Esophagus squamous epithelium (tissue), 5 donors: ENCODE data around the gene TMEM198. TPM values are rescaled to one million over a fixed set of nuclear protein-coding genes. Genes with fewer than 3 reads are reported as not detected.

ENCODE experiments used
- DNase-seq: peaks from one replicate; lab custom pipeline; 2025; lab: John Stamatoyannopoulos, UW
- H3K27ac ChIP-seq, 4 donors: fragments of 200-600 bp; sonication (generic); one replicate each; pipeline ENCODE4 v1.5.1; 2016 to 2019; ENCODE audit warnings: mild to moderate bottlenecking in 1 of 4
- H3K27me3 ChIP-seq, 4 donors: fragments of 200-600 bp; sonication (generic); 1 replicate in 3 of 4; 2 replicates in 1 of 4; pipeline versions ENCODE4 v1.5.1 to v1.6.0; 2017 to 2021; ENCODE audit warnings: antibody characterized with exemption in 1 of 4
- H3K36me3 ChIP-seq, 3 donors: fragments of 200-600 bp; sonication (generic); one replicate each; pipeline ENCODE4 v1.5.1; 2016 to 2019
- H3K4me1 ChIP-seq, 3 donors: fragments of 200-600 bp; sonication (generic); one replicate each; pipeline ENCODE4 v1.5.1; 2017 to 2019
- H3K4me3 ChIP-seq, 4 donors: fragments of 200-600 bp; sonication (generic); 1 replicate in 3 of 4; 2 replicates in 1 of 4; pipeline ENCODE4 v1.5.1; 2016 to 2019; ENCODE audit warnings: mild to moderate bottlenecking in 2 of 4, moderate library complexity in 1 of 4
- H3K9me3 ChIP-seq, 3 donors: fragments of 200-600 bp; sonication (generic); one replicate each; pipeline ENCODE4 v1.5.1; 2016 to 2019
- POLR2A ChIP-seq, 4 donors: fragments of 450-650 bp; IDR thresholded peaks; one replicate each; pipeline ENCODE4 v1.6.1; 2017; ENCODE audit warnings: antibody characterized with exemption in 4 of 4, mild to moderate bottlenecking in 4 of 4, moderate library complexity in 3 of 4
- WGBS, 2 donors: methylation state at CpG; one replicate each; pipeline ENCODE4 v1.1.5; 2018; 5-methylcytosine and 5-hydroxymethylcytosine counted together
- intact Hi-C: fragments of 100-400 bp; cut with DNase I; formaldehyde crosslinking; loops from one replicate; pipeline ENCODE4 v1.15.0; 2022
- total RNA-seq, 4 donors: library from RNA; depleted of rRNA; stranded (reverse); fragments of >200 nt; gene quantifications; one replicate each; pipeline ENCODE4 v1.1.0, GENCODE V29; 2016
- TF ChIP-seq, protein P1 (sequence below), 6 experiments: fragments of 450-650 bp in 4 of 6; fragments of 200-600 bp in 2 of 6; sonication (generic) in 2 of 6; IDR thresholded peaks; one replicate each; pipeline ENCODE4 v1.5.1; 2016 to 2019; ENCODE audit warnings: antibody characterized with exemption in 6 of 6, mild to moderate bottlenecking in 4 of 6, moderate library complexity in 4 of 6
- donor health status: DM: yes; HTN: yes; CAD: no.

The TMEM198 gene
- total RNA-seq, 4 donors from 2014 or later = 0.62 to 0.87 (median 0.78) TPM

DNA sequence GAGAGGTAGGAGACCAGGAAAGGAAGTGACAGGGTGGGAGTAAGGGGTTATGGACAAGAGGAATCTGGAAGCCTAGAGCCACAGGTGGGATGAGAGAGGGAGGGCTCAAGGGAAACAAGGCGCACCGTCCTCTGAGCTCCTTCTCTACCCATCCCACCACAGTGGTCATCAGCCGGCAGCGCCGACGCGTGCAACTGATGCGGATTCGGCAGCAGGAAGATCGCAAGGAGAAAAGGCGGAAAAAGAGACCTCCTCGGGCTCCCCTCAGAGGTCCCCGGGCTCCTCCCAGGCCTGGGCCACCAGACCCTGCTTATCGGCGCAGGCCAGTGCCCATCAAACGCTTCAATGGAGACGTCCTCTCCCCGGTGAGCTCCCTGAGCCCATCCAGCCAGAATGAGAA is 5.2 kb downstream of the TMEM198 start:
- H3K27ac ChIP-seq = no peak overlapping the region

DNA sequence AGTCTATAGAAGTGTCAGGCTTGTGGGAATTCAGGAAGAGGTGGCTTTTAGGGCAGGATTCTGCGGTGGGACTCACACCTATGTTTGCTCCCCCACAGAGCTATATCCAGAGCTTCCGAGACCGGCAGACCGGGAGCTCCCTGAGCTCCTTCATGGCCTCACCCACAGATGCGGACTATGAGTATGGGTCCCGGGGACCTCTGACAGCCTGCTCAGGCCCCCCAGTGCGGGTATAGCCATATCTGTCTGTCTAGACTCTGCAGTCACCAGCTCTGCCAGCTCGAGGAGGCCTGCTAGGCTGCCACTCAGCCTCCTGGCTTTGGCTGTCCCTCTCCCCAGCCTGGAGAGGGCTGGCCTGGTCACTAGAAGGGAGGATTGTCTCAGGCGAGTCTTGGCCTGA is 5.8 kb downstream of the TMEM198 start:
- TF ChIP-seq, protein P1, sequence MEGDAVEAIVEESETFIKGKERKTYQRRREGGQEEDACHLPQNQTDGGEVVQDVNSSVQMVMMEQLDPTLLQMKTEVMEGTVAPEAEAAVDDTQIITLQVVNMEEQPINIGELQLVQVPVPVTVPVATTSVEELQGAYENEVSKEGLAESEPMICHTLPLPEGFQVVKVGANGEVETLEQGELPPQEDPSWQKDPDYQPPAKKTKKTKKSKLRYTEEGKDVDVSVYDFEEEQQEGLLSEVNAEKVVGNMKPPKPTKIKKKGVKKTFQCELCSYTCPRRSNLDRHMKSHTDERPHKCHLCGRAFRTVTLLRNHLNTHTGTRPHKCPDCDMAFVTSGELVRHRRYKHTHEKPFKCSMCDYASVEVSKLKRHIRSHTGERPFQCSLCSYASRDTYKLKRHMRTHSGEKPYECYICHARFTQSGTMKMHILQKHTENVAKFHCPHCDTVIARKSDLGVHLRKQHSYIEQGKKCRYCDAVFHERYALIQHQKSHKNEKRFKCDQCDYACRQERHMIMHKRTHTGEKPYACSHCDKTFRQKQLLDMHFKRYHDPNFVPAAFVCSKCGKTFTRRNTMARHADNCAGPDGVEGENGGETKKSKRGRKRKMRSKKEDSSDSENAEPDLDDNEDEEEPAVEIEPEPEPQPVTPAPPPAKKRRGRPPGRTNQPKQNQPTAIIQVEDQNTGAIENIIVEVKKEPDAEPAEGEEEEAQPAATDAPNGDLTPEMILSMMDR (IDR thresholded peaks at IDR 0.05) = no peak
- no peak for TF ChIP-seq POLR2A (IDR thresholded peaks at IDR 0.05)
- Histone ChIP-seq H3K27me3 (peaks cover 0 to 79% (median 3%) of the 10 kb centered on the region in 4 donors), H3K27ac (no peak overlapping the region), H3K9me3 (no peaks in the 10 kb centered on the region), H3K4me1 (peaks cover 18 to 28% (median 18%) of the 10 kb centered on the region in 3 donors), H3K36me3 (no peaks in the 10 kb centered on the region), H3K4me3 (no peak overlapping the region)
- WGBS, 2 donors = 88% methylated on average over 7 of the region's 9 CpGs; no CpG with 5 or more reads in 1 of the 2 donors
- DNase-seq = no peak
- intact Hi-C loops = no loop called here

More for the DNA sequence above, 5.2 kb downstream of the TMEM198 start:
- Histone ChIP-seq H3K9me3 (no peaks in the 10 kb centered on the region), H3K27me3 (peaks cover 0 to 72% (median 3%) of the 10 kb centered on the region in 4 donors), H3K36me3 (no peaks in the 10 kb centered on the region), H3K4me3 (no peak overlapping the region), H3K4me1 (peaks cover 23 to 34% (median 24%) of the 10 kb centered on the region in 3 donors)
- no peak for DNase-seq
- TF ChIP-seq, protein P1 (IDR thresholded peaks at IDR 0.05) = no peak
- no peak for TF ChIP-seq POLR2A (IDR thresholded peaks at IDR 0.05)
- 89 to 93% methylated on average over 18 of the region's 18 CpGs for WGBS, 2 donors
- intact Hi-C loops = no loop called here

DNA sequence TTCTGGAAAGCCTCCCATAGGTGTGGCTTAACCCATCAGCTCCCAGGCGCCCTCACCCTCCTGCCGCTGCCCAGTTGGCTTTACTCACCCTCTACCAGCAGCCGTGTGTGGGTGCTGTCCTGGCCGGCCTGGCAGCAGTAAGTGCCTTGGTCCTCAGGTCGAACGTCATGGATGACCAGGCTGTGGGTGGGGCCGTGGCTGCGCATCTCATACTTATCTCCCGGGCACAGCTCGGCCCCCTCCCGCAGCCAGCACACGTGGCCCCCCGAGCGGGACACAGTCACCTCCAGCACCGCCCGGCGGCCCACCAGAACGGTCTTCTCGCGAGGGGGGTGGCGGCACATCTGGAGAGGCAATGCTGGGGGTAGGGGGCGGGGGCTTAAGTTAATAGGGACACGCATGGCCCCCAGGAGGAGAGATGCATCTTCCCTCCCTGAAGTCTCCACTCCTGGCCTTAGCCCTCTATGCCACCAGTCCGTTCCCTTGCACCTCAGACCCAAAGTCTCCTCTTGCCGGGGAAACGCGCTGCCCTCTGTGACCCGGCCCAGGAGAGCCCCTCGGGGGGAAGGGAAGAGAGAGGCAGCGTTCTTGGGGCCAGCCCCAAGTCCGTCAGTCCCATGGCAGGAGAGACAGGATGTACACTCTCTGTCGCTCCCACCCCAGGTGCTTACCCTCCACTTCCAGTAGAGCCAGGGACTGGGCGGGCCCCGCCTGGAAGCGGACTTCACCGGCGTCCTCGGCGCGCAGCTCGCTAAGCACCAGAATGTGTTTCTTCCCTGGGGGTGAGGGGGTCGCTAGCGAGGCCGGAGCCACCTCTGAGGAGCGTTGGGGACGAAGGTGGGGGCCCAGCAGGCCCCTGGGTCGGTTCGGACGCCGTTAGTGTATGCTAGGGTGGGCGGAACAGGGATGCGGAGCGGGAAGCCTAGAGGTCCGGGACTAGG is 7.9 kb downstream of the TMEM198 start:
- TF ChIP-seq POLR2A (IDR thresholded peaks at IDR 0.05) = no peak
- TF ChIP-seq, protein P1 (IDR thresholded peaks at IDR 0.05) = no peak
- WGBS, 2 donors = no CpG with 5 or more reads among the region's 54 CpGs
- H3K27me3 ChIP-seq = peaks cover 0 to 66% (median 3%) of the 10 kb centered on the region in 4 donors
- peaks cover 0 to 4% (median 0%) of the 10 kb centered on the region in 3 donors for H3K36me3 ChIP-seq
- peak overlapping the region; percentile 50 to 81 (median 60) for H3K4me3 ChIP-seq
- intact Hi-C loops = no loop called here
- H3K27ac ChIP-seq = peak overlapping the region; percentile 35 to 86 (median 66)
- no peaks in the 10 kb centered on the region for H3K9me3 ChIP-seq
- DNase-seq = no peak
- H3K4me1 ChIP-seq = peaks cover 17 to 25% (median 18%) of the 10 kb centered on the region in 3 donors

DNA sequence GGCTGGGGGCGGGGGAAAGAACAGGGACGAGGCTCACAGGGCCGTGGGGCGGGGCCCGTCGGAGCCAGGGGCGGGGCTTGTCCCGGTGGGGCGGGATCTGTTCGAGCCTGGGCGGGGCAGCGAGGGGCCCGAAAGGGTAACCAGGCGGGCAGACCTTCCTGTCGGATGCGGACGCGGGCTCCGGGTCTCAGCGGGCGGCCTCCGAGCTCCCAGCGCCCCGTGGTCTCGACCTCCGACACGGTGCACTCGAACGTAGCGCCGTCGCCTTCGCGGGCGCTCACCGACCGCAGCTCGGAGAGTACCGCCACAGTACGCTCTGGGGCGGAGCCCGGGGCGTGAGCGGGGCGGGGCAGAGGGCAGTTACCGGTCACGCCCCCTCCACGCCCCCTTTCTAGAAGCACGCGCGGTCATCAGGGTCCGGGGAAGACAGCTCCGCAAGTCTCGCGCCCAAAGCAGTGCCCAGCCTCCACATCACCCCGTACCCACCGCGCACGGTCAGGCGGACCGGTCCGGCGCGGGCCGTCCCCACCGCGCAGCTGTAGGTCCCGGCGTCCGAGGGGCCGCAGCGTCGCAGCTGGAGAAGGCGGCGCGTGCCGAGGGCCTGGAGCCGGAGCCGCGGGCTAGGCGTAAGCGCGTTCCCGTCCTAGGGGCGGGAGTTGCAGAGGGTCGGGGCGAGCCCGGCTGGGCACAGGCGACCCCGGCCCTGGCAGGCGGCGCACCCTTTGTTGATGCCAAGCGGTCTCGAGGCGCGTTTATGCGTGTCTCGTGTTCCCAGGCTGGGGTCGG is 8.7 kb downstream of the TMEM198 start:
- Histone ChIP-seq H3K27me3 (peaks cover 0 to 61% (median 3%) of the 10 kb centered on the region in 4 donors), H3K27ac (peak overlapping the region; percentile 35 to 86 (median 66)), H3K9me3 (no peaks in the 10 kb centered on the region), H3K4me3 (peak overlapping the region; percentile 50 to 81 (median 60)), H3K36me3 (peaks cover 0 to 4% (median 0%) of the 10 kb centered on the region in 3 donors), H3K4me1 (peaks cover 17 to 25% (median 18%) of the 10 kb centered on the region in 3 donors)
- TF ChIP-seq, protein P1 (IDR thresholded peaks at IDR 0.05) = no peak
- TF ChIP-seq POLR2A (IDR thresholded peaks at IDR 0.05) = no peak
- 3% methylated on average over 7 of the region's 99 CpGs; no CpG with 5 or more reads in 1 of the 2 donors for WGBS, 2 donors
- intact Hi-C loops = no loop called here
- peak; percentile 26 for DNase-seq
